K562 (cell line): ENCODE results near the gene RPL29. TPM values are rescaled to one million over a fixed set of nuclear protein-coding genes. Genes with fewer than 3 reads are reported as not detected.

ENCODE experiments used
- ATAC-seq: fragments of 200-7000 bp; cut with Tn5 transposase; 3 replicates; pipeline ENCODE4 v1.9.1; 2020; ENCODE audit warnings: moderate library complexity
- BruUV-seq: library from RNA; stranded (reverse); fragments of 400-500 nt; replicated peaks from 2 replicates; lab custom pipeline; 2021; lab: Mats Ljungman, UMichigan
- CTCF ChIA-PET: fragments of 300-600 bp; formaldehyde crosslinking; extraction: SDS; loops from one replicate; lab custom pipeline; 2021; ENCODE audit warnings: low intra/inter-chr PET ratio; lab: Yijun Ruan, JAX
- POLR2A ChIA-PET: fragments of 300-600, 350-650 bp; sonication (Branson Sonifier 250); formaldehyde crosslinking; extraction: SDS; loops from one replicate; lab custom pipeline; 2021; ENCODE audit warnings: antibody characterized with exemption, inconsistent platforms; lab: Yijun Ruan, JAX
- DNase-seq, 4 experiments: peaks; one replicate each; pipeline versions ENCODE4 v3.0.0 to v3.0.0-alpha.2; 2011 to 2018; ENCODE audit warnings: low spot score in 3 of 4, mixed read lengths in 3 of 4; ENCODE audit errors: extremely low read depth in 1 of 4
- FAIRE-seq: peaks from 2 replicates; lab custom pipeline; 2011; peaks lifted over from hg19 to GRCh38; lab: Jason Lieb, UNC
- H2AFZ ChIP-seq: 2 replicates; pipeline ENCODE4 v1.6.0; 2011; ENCODE audit warnings: low read depth, low read length, control low read depth, inconsistent platforms
- H3K27ac ChIP-seq: fragments of 200-600 bp; 3 replicates; pipeline ENCODE4 v1.8.0; 2011; ENCODE audit warnings: low read depth, mild to moderate bottlenecking, control low read depth, inconsistent platforms, low read length, moderate library complexity, mixed read lengths; ENCODE audit errors: extremely low read depth
- H3K27me3 ChIP-seq, 2 experiments: fragments of 300-600 bp in 1 of 2; 2 replicates in 1 of 2; 3 replicates in 1 of 2; pipeline versions ENCODE4 v1.6.0 to v1.8.0; 2011; ENCODE audit warnings: inconsistent platforms in 2 of 2, low read length in 2 of 2, mild to moderate bottlenecking in 1 of 2, mixed read lengths in 1 of 2, moderate library complexity in 1 of 2; ENCODE audit not compliant: control insufficient read depth in 2 of 2, insufficient read depth in 2 of 2
- H3K36me3 ChIP-seq: fragments of 300-600 bp; 3 replicates; pipeline ENCODE4 v1.8.0; 2011; ENCODE audit warnings: mild to moderate bottlenecking, low read length, inconsistent platforms; ENCODE audit not compliant: control insufficient read depth, insufficient read depth
- H3K4me1 ChIP-seq, 2 experiments: fragments of 200-600 bp in 1 of 2; replicated peaks in 1 of 2; 2 replicates in 1 of 2; 3 replicates in 1 of 2; pipeline versions ENCODE4 v1.5.1 to v1.8.0; 2011; ENCODE audit warnings: inconsistent platforms in 2 of 2, low read length in 2 of 2, mild to moderate bottlenecking in 1 of 2, mixed read lengths in 1 of 2, moderate library complexity in 1 of 2; ENCODE audit not compliant: control insufficient read depth in 2 of 2, insufficient read depth in 2 of 2
- H3K4me2 ChIP-seq: 2 replicates; pipeline ENCODE4 v1.6.1; 2011; ENCODE audit warnings: low read length, control low read depth, inconsistent platforms, mixed read lengths; ENCODE audit not compliant: insufficient read depth
- H3K4me3 ChIP-seq: fragments of 200-600 bp; sonication (generic), shearing (Covaris generic); 2 replicates; pipeline ENCODE4 v1.5.1; 2016; ENCODE audit warnings: control low read depth, inconsistent platforms
- H3K79me2 ChIP-seq: fragments of 200-600 bp; 3 replicates; pipeline ENCODE4 v1.8.0; 2011; ENCODE audit warnings: low read length, inconsistent platforms; ENCODE audit not compliant: control insufficient read depth, insufficient read depth
- H3K9ac ChIP-seq, 2 experiments: 2 replicates each; pipeline versions ENCODE4 v1.6.0 to v1.6.1; 2011; ENCODE audit warnings: low read depth in 2 of 2, low read length in 2 of 2, control low read depth in 1 of 2, inconsistent platforms in 1 of 2, mild to moderate bottlenecking in 1 of 2, mixed read lengths in 1 of 2; ENCODE audit not compliant: insufficient read depth in 1 of 2
- H3K9me1 ChIP-seq: one replicate; pipeline ENCODE4 v1.6.0; 2011; ENCODE audit warnings: inconsistent platforms, mild to moderate bottlenecking, low read length, moderate library complexity; ENCODE audit not compliant: control insufficient read depth, insufficient read depth
- H3K9me3 ChIP-seq: replicated peaks from 2 replicates; pipeline ENCODE4 v1.5.1; 2011; ENCODE audit warnings: low read depth, low read length, inconsistent platforms; ENCODE audit not compliant: control insufficient read depth, insufficient read depth
- H4K20me1 ChIP-seq: replicated peaks from 2 replicates; pipeline ENCODE4 v1.6.1; 2011; ENCODE audit warnings: low read length, inconsistent platforms, mixed read lengths; ENCODE audit not compliant: control insufficient read depth, insufficient read depth
- BRF1 ChIP-seq: IDR thresholded peaks from 3 replicates; pipeline ENCODE4 v1.6.1; 2011; ENCODE audit warnings: borderline replicate concordance, mild to moderate bottlenecking; ENCODE audit not compliant: insufficient read length; ENCODE audit errors: extremely low read depth
- ERF ChIP-seq: fragments of 450-650 bp; formaldehyde crosslinking; IDR thresholded peaks from 2 replicates; pipeline ENCODE4 v1.4.0; 2020; ENCODE audit warnings: mild to moderate bottlenecking, mixed read lengths
- POLR3A ChIP-seq: IDR thresholded peaks from 2 replicates; pipeline ENCODE4 v1.6.1; 2011; ENCODE audit warnings: borderline replicate concordance, mild to moderate bottlenecking, moderate library complexity; ENCODE audit not compliant: insufficient read length, insufficient read depth; ENCODE audit errors: extremely low read depth
- SREBF1 ChIP-seq: fragments of 150-350 bp; IDR thresholded peaks from 2 replicates; pipeline ENCODE4 v1.6.1; 2014; ENCODE audit warnings: antibody characterized with exemption, low read depth, low read length, borderline replicate concordance
- TBL1XR1 ChIP-seq, 2 experiments: IDR thresholded peaks; 2 replicates each; pipeline ENCODE4 v1.6.1; 2012; ENCODE audit warnings: improper control_type of control experiment in 2 of 2, low read length in 2 of 2, mild to moderate bottlenecking in 1 of 2
- ZBTB43 ChIP-seq: sonication (generic); formaldehyde crosslinking; IDR thresholded peaks from 2 replicates; pipeline ENCODE4 v1.8.0; 2023; ENCODE audit warnings: mild to moderate bottlenecking, missing genetic modification reagents
- ZBTB9 ChIP-seq: fragments of 450-650 bp; formaldehyde crosslinking; IDR thresholded peaks from 2 replicates; pipeline ENCODE4 v1.4.0; 2020; ENCODE audit warnings: mild to moderate bottlenecking, moderate library complexity
- WGBS: fragments of 100-300 bp; shearing (Covaris generic); methylation state at CpG from one replicate; pipeline ENCODE4 v1.1.6; 2016; ENCODE audit warnings: low coverage, mixed read lengths; ENCODE audit not compliant: insufficient coverage; ENCODE audit errors: missing lambda C conversion rate; 5-methylcytosine and 5-hydroxymethylcytosine counted together
- in situ Hi-C: fragments of 300-500 bp; cut with MboI; formaldehyde crosslinking; loops from 4 replicates; pipeline ENCODE4 v1.15.0; 2018; ENCODE audit warnings: inconsistent platforms, mixed read lengths
- intact Hi-C: fragments of 100-400 bp; cut with micrococcal nuclease; formaldehyde crosslinking; loops from 2 replicates; pipeline ENCODE4 v1.14.2; 2022
- polyA plus RNA-seq, 8 experiments: library from polyadenylated mRNA; depleted of rRNA in 4 of 8; stranded (reverse) in 5 of 8; unstranded in 3 of 8; fragments of >200 nt; fragmentation: Nextera tagmentation in 2 of 8; fragmentation: Illumina TruSeq in 1 of 8; extraction: Ambion mirVana in 2 of 8; extraction: Trizol in 1 of 8; gene quantifications; 2 replicates each; pipeline versions ENCODE4 v1.2.1 to v1.2.3, GENCODE V29; 2011 to 2014; ENCODE audit warnings: inconsistent platforms in 1 of 8, missing spikeins in 1 of 8
- total RNA-seq, 7 experiments: library from RNA; depleted of rRNA in 6 of 7; stranded (reverse); fragments of >200 nt in 6 of 7; fragmentation: Illumina TruSeq in 2 of 7; extraction: Trizol in 2 of 7; gene quantifications; 2 replicates each; pipeline versions ENCODE4 v1.2.1 to v1.2.3, GENCODE V29; 2011 to 2021; ENCODE audit warnings: low replicate concordance in 1 of 7

Gene RPL29
- total and polyA plus RNA-seq, 9 of the 15 experiments (the other 6 are each of a cell fraction or from before 2014, with no cell fraction given) = 568 to 1,475 (median 1,104) TPM

GRCh38 chr3:51955893-51956770 is 39.6 kb downstream of the RPL29 start:
- H2AFZ ChIP-seq = no peak overlapping the region
- peaks cover 0 to 13% of the 10 kb centered on the region in 2 experiments; a peak in 2 of 5 replicates for H3K4me1 ChIP-seq
- in situ Hi-C loops (no loop called here), intact Hi-C loops (no loop called here)
- ATAC-seq = peak; percentile 29; the same call in 2 of the 3 replicates
- H3K4me3 ChIP-seq = no peak overlapping the region
- TF ChIP-seq POLR3A (no peak), TBL1XR1 (IDR thresholded peaks at IDR 0.05; ENCODE audit: low read length in 2 of 2) (no peak), ZBTB9 (CRISPR knock-in tag) (no peak), SREBF1 (no peak), BRF1 (no peak), ERF (no peak), ZBTB43 (CRISPR knock-in tag) (no peak)
- no peak overlapping the region for H3K4me2 ChIP-seq
- H3K79me2 ChIP-seq = no peaks in the 10 kb centered on the region
- POLR2A ChIA-PET = no interaction called here
- no peak for FAIRE-seq
- peaks cover 0 to 4% of the 10 kb centered on the region in 2 experiments; a peak in 2 of 5 replicates for H3K27me3 ChIP-seq
- H3K36me3 ChIP-seq = no peaks in the 10 kb centered on the region
- BruUV-seq = no TSS peak
- 71% methylated on average over 32 of the region's 97 CpGs for WGBS
- DNase-seq = no peak
- H4K20me1 ChIP-seq = no peaks in the 10 kb centered on the region
- no peak overlapping the region for H3K27ac ChIP-seq
- CTCF ChIA-PET = no interaction called here
- no peak overlapping the region for H3K9ac ChIP-seq
- H3K9me3 ChIP-seq = no peaks in the 10 kb centered on the region
- no peaks in the 10 kb centered on the region for H3K9me1 ChIP-seq
